Renal cortical epithelial cell (primary cell): ENCODE data around the gene BID. TPM values are rescaled to one million over a fixed set of nuclear protein-coding genes. Genes with fewer than 3 reads are reported as not detected.
"Not testable (repeated sequence)": the region's sequence is repeated elsewhere in the genome, so short reads cannot be mapped to it uniquely, and the experiment has no call there.

Experiments
- DNase-seq: peaks from one replicate; pipeline ENCODE4 v3.0.0-alpha.2; 2011; ENCODE audit warnings: low read depth
- total RNA-seq: library from RNA; depleted of rRNA; stranded (reverse); fragments of >200 nt; gene quantifications from 2 replicates; pipeline ENCODE4 v1.2.3, GENCODE V29; 2014

Gene BID
- total RNA-seq, 1 donor from 2014 or later, result 34.8 TPM

- DNase-seq, result no peak
These were observed 4.6 kb downstream of the BID start for GRCh38 chr22:17769716-17770082.

GRCh38 chr22:17769013-17769715, 5.1 kb downstream of the BID start:
- DNase-seq, result no peak

GRCh38 chr22:17767233-17768065, 6.8 kb downstream of the BID start:
- no peak for DNase-seq

GRCh38 chr22:17764852-17765251, 9.4 kb downstream of the BID start:
- not testable (repeated sequence) for DNase-seq

GRCh38 chr22:17764036-17764435, 10.2 kb downstream of the BID start:
- peak; percentile 51 for DNase-seq

- DNase-seq, result not testable (repeated sequence)
These were observed 10.8 kb downstream of the BID start for GRCh38 chr22:17763442-17763841.

- DNase-seq, result peak; percentile 47
These were observed 13.2 kb downstream of the BID start for GRCh38 chr22:17761138-17761488.

- no peak for DNase-seq
These were observed 19.9 kb downstream of the BID start for GRCh38 chr22:17754233-17754925.

GRCh38 chr22:17753401-17753989, 20.8 kb downstream of the BID start:
- DNase-seq, result no peak

GRCh38 chr22:17751596-17751995, 22.7 kb downstream of the BID start:
- DNase-seq, result no peak

- DNase-seq, result no peak
These were observed 24.5 kb downstream of the BID start for GRCh38 chr22:17749605-17750395.

- DNase-seq, result no peak
These were observed 25.5 kb downstream of the BID start for GRCh38 chr22:17748555-17749353.

GRCh38 chr22:17746916-17747315, 27.4 kb downstream of the BID start:
- DNase-seq, result no peak

GRCh38 chr22:17744430-17744829, 29.8 kb downstream of the BID start:
- no peak for DNase-seq

- DNase-seq, result no peak
These were observed 30.4 kb downstream of the BID start for GRCh38 chr22:17743661-17744411.

GRCh38 chr22:17742527-17742902, 31.8 kb downstream of the BID start:
- peak; percentile 54 for DNase-seq

- DNase-seq, result no peak
These were observed 32.3 kb downstream of the BID start for GRCh38 chr22:17741866-17742526.

- no peak for DNase-seq
These were observed 34.9 kb downstream of the BID start for GRCh38 chr22:17739196-17739975.
